GM21515 (cell line): ENCODE results near the gene JAZF1.
"Not testable (repeated sequence)": the region's sequence is repeated elsewhere in the genome, so short reads cannot be mapped to it uniquely, and the experiment has no call there.

ENCODE experiments used
- ATAC-seq: cut with Tn5 transposase; IDR thresholded peaks from one replicate; pipeline ENCODE4 v1.9.1; 2021; ENCODE audit not compliant: unreplicated experiment

JAZF1 gene

DNA sequence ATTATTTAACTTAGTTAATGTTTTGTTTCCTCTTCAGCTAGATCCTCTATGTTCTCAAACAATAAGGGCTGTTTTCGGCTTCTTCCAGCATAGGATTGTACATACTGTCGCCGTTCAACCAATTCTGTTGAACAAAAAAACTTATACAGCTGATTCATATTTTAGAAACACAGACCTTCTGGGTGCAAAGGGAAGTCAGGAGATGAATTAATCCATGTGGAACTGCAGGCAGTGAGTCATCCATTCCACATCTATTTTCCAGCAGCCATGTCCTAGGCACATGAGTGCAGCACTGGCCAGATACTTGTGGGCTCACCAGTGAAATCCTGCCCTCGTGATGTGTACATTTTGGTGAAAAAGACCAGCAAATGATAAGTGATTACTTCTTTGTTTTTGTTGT is 163.2 kb downstream of the JAZF1 start:
- ATAC-seq = no peak

DNA sequence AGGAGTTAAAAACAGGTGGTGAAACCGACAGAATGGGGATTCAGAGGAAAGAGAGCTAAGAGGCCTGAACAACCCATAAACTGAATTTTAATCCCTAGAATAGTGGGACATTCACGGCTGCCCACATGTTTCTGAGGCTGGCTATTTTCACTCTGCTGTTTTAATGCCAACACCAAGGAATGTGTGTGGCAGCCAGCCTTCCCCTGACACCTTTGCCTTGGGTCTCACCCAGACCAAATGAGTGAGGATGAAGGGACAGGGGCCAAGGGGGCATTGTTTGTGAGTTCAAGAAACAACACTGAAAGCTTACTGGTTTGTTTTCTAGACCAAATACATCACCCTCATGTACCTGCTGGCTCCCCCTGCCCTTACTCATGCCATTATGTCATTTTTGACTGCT is 164.3 kb downstream of the JAZF1 start:
- no peak for ATAC-seq

DNA sequence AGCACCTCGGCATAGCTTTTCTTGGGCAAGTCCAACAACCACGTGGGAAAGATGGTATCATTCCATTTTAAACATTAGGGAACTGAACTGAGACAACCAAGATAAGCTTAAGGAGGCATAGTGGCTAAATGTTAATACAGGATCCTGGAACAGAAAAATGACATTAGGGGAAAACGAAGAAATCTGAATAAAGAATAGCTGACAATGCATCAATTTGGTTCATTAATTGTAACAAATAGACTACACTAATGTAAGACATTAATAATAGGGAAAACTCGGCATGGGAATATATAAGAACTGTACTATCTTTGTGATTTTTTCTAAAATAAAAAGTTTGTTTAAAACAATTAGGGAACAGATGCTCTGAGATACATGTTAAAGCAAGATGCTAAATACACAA is 165.4 kb downstream of the JAZF1 start:
- ATAC-seq = no peak

DNA sequence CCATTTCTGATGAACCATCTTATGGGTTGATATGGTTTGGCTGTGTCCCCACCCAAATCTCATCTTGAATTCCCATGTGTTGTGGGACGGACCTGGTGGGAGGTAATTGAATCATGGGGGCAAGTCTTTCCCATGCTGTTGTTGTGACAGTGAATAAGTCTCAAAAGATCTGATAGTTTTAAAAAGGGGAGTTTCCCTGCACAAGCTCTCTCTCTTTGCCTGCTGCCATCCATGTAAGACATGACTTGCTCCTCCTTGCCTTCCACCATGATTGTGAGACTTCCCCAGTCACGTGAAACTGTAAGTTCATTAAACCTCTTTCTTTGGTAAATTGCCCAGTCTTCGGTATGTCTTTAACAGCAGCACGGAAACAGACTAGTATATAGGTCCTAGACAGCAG is 166.3 kb downstream of the JAZF1 start:
- not testable (repeated sequence) for ATAC-seq

DNA sequence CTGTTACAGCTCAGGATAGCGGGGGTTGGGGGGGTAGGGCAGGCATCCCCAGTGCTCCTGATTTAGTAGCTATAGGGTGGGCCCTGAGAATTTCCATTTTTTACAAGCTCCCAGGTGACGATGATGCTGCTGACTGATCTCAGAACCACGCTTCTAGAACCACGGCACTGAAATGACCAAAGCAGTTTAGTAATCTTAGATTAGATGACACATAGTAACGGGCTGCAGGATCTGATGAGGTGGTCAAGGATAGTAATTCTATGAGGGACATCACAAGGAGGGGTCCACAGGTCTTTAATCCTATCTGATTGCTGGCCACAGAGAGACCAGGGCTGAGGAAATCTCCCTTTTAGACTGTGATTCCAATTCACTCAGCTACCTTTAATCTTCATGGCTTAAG is 167.2 kb downstream of the JAZF1 start:
- no peak for ATAC-seq

DNA sequence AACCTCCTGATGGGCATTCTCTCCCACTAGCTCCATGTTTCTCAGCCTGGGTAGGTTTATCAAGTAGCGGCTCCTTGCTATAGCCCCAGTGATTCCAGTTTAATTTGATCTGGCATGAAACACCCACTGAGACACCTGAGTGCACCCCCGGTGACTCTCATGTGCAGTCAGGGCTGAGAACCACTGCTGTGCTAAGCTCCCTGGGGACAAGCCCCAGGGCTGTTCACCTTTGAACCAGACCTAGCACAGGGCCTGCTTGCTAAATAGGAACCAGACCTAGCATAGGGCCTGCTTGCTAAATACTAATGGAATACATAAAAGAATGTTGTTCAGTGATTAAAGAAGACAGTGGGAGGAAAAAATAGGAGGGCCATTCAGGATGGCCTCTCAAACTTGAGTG is 167.6 kb downstream of the JAZF1 start:
- no peak for ATAC-seq

DNA sequence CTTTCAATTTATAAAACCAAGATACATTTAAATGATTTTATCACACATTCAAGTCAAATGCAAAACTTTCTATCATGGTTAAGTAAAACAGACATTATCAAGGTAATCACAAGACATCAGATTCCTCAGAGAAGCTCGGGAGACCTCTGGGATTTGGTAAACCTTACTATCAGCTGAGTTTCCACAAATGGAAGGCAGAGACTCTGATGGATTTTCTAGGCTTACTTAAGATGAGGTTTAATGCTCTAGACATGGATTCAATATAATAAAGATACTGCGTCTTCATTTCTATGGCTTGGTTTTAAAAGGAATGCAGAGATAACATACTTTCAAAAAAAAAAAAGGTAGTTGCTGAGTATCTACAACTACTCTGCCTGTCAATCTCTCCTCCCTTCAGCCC is 171.7 kb downstream of the JAZF1 start:
- ATAC-seq = no peak

DNA sequence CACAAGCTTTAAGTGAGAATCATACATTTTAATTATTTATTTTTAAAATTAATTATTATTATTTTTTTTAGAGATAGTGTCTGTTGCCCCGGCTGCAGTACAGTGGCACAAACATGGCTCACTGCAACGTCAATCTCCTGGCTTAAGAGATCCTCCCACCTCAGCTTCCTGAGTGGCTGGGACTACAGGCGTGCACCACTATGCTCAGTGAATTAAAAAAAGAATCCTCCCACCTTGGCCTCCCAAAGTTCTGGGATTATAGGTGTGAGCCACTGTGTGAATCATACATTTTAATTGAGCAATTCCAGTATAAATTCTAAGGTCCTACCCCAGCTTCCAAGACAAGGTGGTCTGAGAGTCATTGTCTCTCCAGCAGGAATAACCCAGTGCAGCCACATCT is 172.4 kb downstream of the JAZF1 start:
- no peak for ATAC-seq

DNA sequence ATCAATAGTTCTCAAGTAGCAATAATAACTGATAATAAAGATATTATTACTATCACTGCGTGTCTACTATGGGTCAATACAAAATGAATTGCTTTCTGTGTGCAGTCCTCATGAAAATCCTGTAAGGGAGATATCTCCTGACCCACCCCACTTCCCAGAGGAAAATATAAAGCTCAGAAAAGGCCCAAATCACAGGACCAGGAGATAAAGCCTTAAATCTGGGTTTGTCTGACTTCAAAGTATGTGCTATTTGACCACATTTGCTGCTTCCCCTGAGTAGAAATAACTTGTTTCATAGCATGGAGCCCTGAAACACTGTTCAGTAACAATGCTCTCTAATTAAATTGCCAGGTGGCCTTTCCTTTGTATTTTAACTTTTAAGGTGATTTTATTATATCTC is 174.1 kb downstream of the JAZF1 start:
- ATAC-seq = no peak

DNA sequence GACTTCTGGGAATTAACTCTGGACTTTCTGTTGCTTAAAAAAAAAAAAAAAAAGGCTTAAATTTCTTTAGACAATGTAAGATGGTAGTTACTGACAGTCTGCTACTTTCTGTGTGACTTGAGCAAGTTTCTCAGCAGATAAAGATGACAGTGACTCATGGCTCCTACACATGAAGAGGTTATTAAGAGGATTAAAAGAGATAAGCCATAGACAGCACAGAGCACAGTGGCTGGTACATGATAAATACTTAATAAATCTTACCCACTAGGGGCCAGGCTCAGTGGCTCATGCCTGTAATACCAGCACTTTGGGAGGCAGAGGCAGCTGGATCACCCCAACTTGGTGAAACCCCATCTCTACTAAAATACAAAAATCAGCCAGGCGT is 174.8 kb downstream of the JAZF1 start:
- ATAC-seq = no peak

DNA sequence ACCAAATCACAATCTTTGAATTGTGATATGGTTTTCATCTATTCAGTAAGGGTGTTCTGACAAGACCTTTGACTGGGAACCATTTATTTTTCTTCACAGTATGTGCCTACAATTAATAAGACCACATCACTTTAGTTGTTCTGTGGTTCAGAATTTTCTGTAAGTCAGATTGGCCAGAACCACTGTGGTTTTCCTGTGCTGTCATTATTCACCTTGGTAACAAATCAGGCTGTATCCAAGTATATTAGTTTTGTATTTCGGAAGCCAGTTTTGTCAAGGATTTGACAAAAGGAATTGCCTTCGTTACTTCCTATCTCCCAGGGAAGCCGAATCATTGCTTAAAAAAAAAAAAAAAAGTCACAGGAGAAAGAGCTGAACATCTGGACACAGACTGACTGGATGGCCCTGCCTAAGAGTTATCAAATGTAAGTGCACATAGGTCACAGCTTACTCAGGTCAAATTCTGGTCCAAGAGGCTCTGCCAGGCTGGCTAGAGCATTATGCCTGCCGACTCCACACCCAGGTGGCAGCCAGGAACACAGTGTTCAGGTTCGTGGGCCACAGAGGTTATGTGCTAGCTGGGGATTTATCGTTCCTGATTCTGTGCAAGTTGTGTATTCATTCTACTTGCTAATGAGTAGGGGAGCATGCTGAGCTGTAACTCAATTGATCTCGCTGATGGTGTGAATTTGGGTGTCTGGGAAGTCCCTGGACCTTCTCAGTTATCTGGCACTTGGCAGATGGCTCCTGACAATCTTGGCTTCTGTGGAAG is 175.3 kb downstream of the JAZF1 start:
- no peak for ATAC-seq

DNA sequence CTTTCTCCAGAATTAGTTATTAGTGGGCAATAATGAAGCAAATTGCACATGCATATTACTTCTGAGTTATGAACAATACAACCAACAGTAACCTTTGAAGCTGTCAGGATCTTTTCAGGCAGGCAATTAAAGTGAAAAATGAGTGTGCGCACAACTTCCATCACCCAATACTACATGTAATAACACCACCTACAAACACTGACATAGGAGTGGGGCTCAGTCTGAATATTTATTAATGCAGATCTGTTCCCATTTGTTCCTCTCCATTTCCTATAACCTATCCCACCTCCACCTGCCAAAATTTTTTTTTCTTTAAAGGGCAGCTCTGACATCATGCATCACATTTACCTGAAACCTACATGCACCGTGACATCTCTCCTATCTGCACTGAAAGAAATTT is 177.2 kb downstream of the JAZF1 start:
- ATAC-seq = no peak

DNA sequence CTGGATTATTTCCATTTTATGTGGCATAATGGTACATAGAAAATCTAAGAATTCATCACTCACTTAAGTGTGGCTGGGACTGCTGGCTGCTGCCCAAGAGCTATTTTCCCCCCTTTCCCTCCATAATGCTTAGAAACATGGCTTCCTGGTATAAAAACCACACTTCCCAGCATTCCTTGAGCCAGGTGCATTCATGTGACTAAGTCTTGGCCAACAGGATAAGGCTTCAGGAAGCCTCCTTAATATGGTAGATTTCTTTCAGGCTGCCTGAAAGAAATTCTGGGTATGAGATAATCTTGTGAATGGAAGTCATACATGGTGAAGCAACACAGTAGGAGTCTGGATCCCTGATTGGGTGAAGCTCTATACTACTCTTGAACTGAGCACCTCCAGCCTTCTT is 178.0 kb downstream of the JAZF1 start:
- no peak for ATAC-seq

DNA sequence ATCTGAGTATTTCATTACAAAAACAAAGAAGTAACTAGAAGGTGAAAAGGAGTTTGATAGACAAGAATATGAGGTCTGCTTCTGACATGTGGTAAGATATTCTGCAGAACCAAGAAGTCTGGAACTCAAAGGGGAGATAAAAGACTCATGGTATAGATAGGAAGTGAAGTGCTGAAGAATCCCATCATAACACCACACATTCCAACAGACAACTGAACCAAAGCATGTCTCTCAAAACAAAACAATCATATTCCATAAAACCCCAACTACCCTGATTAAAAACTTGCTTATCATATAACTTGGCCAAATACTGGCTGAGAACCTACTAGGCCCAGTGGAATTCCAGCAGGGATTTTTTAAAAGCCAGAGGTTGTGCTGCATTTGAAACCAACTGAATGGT is 178.7 kb downstream of the JAZF1 start:
- no peak for ATAC-seq

DNA sequence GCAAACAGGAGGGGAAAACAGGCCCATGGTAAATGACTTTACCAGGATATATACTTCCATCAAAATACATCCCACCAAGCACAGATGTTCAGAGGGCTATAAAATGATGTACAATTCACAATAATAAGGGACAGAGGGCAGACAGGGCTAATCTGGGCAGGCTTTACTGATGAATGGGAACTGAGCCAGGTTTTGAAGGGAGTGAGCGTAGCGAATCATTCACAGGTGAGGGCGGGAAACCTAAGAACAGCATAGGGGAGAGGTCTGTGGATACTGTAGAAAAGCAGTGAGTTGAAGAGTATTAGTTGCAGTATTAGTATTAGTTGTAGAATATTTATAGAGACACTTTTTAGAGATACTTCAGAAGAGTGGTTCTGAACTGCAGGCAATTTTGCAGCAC is 180.8 kb downstream of the JAZF1 start:
- no peak for ATAC-seq

DNA sequence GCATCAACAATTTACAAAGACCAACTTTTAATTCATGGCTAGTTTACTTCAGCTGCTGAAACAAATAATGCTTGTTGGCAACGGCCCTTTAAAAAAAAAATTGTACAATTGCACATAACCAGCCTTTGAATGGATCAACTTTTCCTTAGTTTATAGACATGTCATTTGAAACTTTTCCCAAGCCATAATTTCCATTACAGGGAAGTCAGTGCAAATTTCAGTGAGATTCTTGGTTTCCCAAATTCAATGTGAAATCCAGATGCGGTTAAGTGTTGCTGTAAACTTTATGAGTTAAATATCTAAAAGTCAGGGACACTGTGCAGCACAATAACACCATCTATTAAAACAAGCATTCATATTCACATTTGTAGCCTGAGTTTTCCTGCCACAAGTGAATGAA is 182.2 kb downstream of the JAZF1 start:
- ATAC-seq = no peak

DNA sequence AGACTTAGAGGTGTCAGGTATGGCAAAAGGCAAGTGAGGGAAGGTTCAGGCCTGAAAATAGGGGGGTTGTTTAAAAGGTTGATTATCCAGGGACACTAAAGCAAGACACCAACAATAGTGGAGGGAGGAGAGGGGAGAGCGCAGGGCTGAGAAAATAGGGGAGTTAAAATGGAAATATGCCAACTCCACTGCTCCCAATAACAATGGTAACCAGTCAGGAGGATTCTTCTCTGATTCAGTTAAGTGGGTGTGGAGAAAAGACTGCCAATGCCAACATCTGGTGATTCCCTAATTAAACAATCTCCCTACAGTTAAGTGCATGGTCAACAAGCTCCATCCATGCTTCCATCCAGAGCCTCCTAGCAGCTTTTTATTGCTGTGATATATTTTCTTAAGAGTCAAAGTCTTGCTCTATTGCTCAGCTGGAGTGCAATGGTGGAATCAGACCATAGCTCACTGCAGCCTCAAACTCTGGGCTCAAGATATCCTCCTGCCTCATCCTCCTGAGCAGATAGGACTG is 183.3 kb downstream of the JAZF1 start:
- no peak for ATAC-seq

DNA sequence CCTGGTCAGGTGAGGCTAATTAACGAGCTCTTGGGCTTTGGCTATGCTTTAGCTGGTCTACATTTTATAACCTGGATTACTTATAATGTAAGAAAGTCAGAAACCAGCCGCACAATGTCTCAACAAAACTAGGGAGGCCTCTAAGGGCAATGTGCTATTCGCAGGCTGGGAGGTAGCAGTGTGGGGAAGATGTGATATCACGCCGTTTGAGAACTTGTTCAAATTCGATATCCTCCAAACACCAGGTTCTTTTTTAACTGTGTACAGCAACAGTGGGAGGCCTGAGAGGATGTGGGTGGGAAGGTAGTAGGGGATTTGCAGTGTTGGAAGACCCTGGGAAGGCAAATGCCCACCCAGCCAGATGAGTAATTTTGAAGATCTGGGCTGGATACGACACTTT is 184.5 kb downstream of the JAZF1 start:
- ATAC-seq = no peak

DNA sequence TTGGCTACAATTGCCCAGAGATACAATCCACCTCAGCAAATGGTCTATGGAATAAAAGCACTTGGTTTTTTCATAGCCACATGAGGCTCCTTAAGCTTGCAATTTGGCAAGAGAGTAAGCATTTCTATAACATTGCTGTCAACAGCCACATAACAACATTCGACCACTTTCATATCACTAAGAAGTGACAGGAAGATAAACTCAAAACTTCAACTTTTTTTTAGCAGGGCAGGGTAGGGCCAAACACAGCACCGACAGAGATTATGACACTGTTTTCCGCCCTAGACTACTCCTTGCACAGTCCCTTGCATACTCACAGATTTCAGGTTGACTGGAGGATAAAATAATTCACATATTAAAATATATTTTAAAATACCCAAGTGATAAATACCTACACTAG is 185.4 kb downstream of the JAZF1 start:
- no peak for ATAC-seq

DNA sequence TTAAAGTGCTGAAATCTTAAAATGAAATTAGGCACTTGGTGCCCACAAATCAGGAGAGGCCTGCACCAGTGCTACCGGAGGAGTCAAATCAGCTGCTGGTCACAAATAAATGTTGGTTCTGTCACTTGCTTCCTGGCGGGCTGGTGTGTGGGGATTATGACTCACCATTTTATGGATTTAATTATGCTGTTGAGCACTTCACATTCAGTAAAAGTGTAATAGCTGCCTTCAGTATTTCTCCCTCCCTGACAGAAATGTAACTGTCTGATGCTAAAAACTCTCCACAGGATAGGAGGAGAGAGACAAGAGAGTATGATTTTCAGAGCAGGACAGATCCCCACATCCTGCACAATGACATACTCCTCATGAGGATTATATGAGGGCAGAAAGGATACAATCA is 186.0 kb downstream of the JAZF1 start:
- ATAC-seq = no peak

DNA sequence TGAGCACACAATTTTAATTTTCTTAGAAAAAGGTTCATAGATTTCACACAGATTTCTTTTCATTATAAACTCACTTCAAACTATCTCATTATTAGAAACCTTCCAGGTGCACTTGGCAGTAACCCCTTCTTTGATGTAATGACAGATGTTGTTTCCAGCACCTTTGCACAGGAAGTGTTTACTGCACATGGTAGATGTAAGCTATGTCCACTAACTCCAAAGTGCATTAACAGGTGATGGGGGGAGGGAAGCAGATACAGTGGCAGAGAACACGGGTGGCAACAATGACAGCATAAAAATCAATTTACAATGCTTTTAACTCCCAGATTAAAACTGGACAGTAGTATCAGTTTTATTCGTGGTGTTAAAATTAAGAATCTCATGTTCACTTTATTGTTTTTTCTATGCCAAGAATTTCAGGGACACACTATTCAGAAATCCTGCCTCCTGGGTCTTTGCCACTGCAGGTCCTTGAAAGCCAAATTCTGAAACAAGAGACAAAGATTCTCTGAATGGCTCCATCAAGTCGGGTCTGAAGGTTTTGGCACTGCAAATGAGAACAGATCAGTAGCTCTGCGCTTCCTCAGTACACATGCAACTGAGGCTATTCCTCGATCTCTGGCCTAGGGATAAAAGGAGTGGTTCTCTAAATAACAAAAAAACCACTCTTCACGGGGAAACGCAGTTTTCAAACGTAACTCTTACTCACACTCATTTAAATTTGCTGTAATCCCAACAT is 187.7 kb downstream of the JAZF1 start:
- no peak for ATAC-seq

DNA sequence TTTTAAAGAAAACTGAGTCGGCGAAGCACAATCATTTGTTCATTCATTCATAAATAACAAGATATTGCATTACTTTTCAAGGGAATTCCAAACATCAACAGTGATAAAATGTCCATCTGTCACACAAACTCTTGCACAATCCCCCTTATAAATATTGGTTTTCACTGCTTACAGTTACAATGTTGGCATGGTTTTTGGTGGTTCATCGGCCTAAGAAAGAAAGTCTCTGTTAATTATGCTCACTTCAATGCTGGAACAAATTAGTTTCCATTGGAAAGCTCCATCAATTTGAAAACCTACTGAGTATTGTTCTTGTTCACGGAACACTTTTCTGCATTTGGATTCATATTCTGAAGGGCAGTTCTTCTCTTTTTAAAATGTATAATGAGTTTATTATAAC is 188.5 kb downstream of the JAZF1 start:
- ATAC-seq = no peak
